Measurements from ENCODE around the gene CLDN25.

DNA sequence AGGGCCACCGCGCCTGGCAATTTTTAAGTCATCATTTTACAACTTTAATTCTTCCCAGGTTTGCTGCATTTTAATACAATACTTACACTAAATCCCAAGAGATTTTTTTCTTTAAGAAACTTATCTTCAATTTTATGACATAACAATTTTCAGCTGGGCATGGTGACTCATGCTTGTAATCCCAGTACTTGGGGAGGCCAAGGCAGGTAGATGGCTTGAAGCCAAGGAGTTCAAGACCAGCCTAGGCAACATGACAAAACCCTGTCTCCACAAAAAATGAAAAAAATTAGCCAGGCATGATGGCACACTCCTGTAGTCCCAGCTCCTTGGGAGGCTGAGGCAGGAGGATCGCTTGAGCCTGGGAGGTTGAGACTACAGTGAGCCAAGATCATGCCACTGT lies 38.8 kb downstream of the CLDN25 start:
- TF ChIP-seq, protein P1, sequence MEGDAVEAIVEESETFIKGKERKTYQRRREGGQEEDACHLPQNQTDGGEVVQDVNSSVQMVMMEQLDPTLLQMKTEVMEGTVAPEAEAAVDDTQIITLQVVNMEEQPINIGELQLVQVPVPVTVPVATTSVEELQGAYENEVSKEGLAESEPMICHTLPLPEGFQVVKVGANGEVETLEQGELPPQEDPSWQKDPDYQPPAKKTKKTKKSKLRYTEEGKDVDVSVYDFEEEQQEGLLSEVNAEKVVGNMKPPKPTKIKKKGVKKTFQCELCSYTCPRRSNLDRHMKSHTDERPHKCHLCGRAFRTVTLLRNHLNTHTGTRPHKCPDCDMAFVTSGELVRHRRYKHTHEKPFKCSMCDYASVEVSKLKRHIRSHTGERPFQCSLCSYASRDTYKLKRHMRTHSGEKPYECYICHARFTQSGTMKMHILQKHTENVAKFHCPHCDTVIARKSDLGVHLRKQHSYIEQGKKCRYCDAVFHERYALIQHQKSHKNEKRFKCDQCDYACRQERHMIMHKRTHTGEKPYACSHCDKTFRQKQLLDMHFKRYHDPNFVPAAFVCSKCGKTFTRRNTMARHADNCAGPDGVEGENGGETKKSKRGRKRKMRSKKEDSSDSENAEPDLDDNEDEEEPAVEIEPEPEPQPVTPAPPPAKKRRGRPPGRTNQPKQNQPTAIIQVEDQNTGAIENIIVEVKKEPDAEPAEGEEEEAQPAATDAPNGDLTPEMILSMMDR (IDR thresholded peaks at IDR 0.05): no peak
- TF ChIP-seq POLR2A (IDR thresholded peaks at IDR 0.05) (no peak), POLR2AphosphoS5 (IDR thresholded peaks at IDR 0.05) (no peak), EP300 (IDR thresholded peaks at IDR 0.05) (no peak)
